ENCODE measurements around the gene EFHC1. TPM values are rescaled to one million over a fixed set of nuclear protein-coding genes. Genes with fewer than 3 reads are reported as not detected.

The EFHC1 gene
- total RNA-seq, 4 donors from 2014 or later, result 39.4 to 96.5 (median 41.6) TPM

DNA sequence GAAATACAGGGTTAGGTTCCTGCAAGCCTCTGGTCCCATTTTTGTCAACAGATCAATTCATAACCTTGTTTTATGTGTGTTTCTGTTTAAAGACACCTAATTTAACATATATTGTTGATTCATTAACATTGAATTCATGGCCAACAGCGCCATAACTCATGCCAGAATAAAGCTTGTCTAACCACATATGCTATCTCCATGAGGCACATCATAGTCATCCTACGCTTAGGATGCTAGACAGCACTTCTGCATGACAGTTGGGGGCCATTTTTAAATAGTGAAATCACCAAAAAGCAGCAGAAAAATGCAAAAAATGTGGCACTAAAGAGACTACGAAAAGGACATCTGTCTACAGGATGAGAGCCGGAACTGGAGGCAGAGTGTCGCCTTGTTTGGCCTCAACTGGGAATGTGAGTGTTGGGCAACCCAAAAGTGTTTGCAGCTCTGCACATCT lies 118.8 kb downstream of the EFHC1 start:
- Histone ChIP-seq H3K4me1 (peaks cover 4 to 20% of the 10 kb centered on the region in 2 donors), H3K27ac (no peak overlapping the region), H3K27me3 (no peaks in the 10 kb centered on the region), H3K4me3 (replicated peaks in 1 of 3) (no peak overlapping the region), H3K36me3 (peaks cover 0 to 4% of the 10 kb centered on the region in 2 donors), H3K9me3 (no peaks in the 10 kb centered on the region)
- intact Hi-C loops (cut with DNase I), result no loop called here
- no peak for DNase-seq
- 95 to 96% methylated on average over 5 of the region's 5 CpGs for WGBS, 2 donors
- TF ChIP-seq CTCF (IDR thresholded peaks at IDR 0.05), result no peak
- TF ChIP-seq POLR2A (IDR thresholded peaks at IDR 0.05), result no peak

GRCh38 chr6:52539607-52540006 lies 119.5 kb downstream of the EFHC1 start:
- 86 to 90% methylated on average over 6 of the region's 6 CpGs for WGBS, 2 donors
- no peak for TF ChIP-seq POLR2A (IDR thresholded peaks at IDR 0.05)
- TF ChIP-seq CTCF (IDR thresholded peaks at IDR 0.05), result no peak
- no peak overlapping the region for H3K27ac ChIP-seq
- peaks cover 5 to 20% of the 10 kb centered on the region in 2 donors for H3K4me1 ChIP-seq
- peaks cover 0 to 3% of the 10 kb centered on the region in 2 donors for H3K36me3 ChIP-seq
- intact Hi-C loops (cut with DNase I), result no loop called here
- DNase-seq, result no peak
- no peaks in the 10 kb centered on the region for H3K9me3 ChIP-seq
- no peak overlapping the region for H3K4me3 ChIP-seq (replicated peaks in 1 of 3)
- H3K27me3 ChIP-seq, result no peaks in the 10 kb centered on the region

DNA sequence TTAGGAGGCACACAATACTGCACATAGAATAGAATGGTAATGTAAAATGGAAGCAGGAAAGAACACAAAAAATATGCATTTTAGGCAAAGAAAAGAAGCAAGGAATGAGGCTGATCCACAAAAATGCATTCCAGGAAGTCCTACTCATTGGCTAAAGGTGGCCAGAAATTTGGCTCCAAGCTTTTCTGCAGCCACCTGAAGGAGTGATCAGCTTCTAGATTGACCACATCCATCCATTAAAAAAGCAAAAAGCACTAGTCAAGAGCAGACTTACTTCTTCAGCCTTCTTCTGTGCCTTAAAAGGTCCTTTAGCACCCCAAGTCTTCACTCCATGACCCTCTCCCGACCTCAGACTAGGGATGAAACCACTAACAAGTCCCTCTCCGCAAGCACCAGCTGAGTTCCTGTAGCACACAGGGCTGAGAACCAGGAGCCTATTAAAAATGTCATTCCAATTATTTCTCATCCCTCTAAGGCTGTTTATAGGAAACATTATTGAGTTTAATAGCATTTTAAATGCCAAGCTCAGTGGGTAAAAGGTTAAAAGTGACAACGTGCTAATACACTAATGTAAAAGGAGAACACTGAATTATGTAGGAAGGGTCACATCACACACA lies 120.3 kb downstream of the EFHC1 start:
- Histone ChIP-seq H3K4me1 (peaks cover 5 to 20% of the 10 kb centered on the region in 2 donors), H3K27me3 (no peaks in the 10 kb centered on the region), H3K4me3 (replicated peaks in 1 of 3) (no peak overlapping the region), H3K27ac (no peak overlapping the region), H3K36me3 (no peaks in the 10 kb centered on the region), H3K9me3 (no peaks in the 10 kb centered on the region)
- intact Hi-C loops (cut with DNase I), result no loop called here
- WGBS, 2 donors, result 83 to 91% methylated on average over 3 of the region's 3 CpGs
- TF ChIP-seq POLR2A (IDR thresholded peaks at IDR 0.05) (no peak), CTCF (IDR thresholded peaks at IDR 0.05) (no peak)
- DNase-seq, result no peak

- intact Hi-C loops (cut with DNase I), result no loop called here
- WGBS, 2 donors, result 93 to 94% methylated on average over 6 of the region's 6 CpGs
- no peaks in the 10 kb centered on the region for H3K36me3 ChIP-seq
- no peak overlapping the region for H3K27ac ChIP-seq
- no peak for TF ChIP-seq POLR2A (IDR thresholded peaks at IDR 0.05)
- no peak for TF ChIP-seq CTCF (IDR thresholded peaks at IDR 0.05)
- H3K4me3 ChIP-seq (replicated peaks in 1 of 3), result no peak overlapping the region
- no peak for DNase-seq
- H3K9me3 ChIP-seq, result no peaks in the 10 kb centered on the region
- H3K27me3 ChIP-seq, result no peaks in the 10 kb centered on the region
- peaks cover 5 to 24% of the 10 kb centered on the region in 2 donors for H3K4me1 ChIP-seq
These were observed 121.0 kb downstream of the EFHC1 start for GRCh38 chr6:52541135-52541534.

DNA sequence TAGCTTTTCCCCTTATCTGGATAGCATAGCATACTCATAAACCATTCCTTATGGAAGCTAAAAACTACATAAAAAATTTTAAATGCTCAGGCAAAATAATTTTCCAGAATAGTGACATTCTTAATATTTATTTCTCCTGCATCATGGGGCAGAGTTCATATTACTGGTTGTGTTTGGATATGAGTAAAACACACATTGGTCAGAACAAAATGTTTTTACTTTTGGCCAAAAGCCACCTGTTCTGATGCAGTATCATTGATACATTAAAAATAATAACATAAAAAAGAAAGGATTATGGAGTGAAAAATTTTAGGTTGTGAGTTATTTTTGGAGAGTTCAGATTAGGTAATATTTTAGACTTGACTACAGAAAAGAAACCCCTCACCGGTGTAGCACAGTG lies 123.1 kb downstream of the EFHC1 start:
- no peaks in the 10 kb centered on the region for H3K27me3 ChIP-seq
- intact Hi-C loops (cut with DNase I), result no loop called here
- WGBS, 2 donors, result 71 to 74% methylated on average over 1 of the region's 1 CpG
- H3K9me3 ChIP-seq, result no peaks in the 10 kb centered on the region
- DNase-seq, result no peak
- no peaks in the 10 kb centered on the region for H3K36me3 ChIP-seq
- no peak overlapping the region for H3K27ac ChIP-seq
- H3K4me3 ChIP-seq (replicated peaks in 1 of 3), result no peak overlapping the region
- peaks cover 12 to 21% of the 10 kb centered on the region in 2 donors for H3K4me1 ChIP-seq
- TF ChIP-seq POLR2A (IDR thresholded peaks at IDR 0.05), result no peak
- TF ChIP-seq CTCF (IDR thresholded peaks at IDR 0.05), result no peak

All from thyroid gland (tissue), 4 donors.